ENCODE data around the gene SMNDC1.

The SMNDC1 gene

GRCh38 chr10:110260746-110261477 is 43.8 kb downstream of the SMNDC1 start:
- TF ChIP-seq CTCF (IDR thresholded peaks at IDR 0.05; ENCODE audit: low read depth, low read length, poor library complexity, severe bottlenecking) (no peak), EZH2phosphoT487 (IDR thresholded peaks at IDR 0.05; ENCODE audit: borderline replicate concordance, low read length) (no peak)
- no peaks in the 10 kb centered on the region for H3K4me1 ChIP-seq (ENCODE audit: control insufficient read depth, low read length)
- no peaks in the 10 kb centered on the region for H3K9me3 ChIP-seq (ENCODE audit: control insufficient read depth, insufficient read depth, low read length)
- no peak overlapping the region for H3K4me2 ChIP-seq (ENCODE audit: low read length)
- no peak overlapping the region for H3K27ac ChIP-seq (ENCODE audit: low read depth, low read length)
- H3K9me2 ChIP-seq (replicated peaks; ENCODE audit: control insufficient read depth, low read length), result no peaks in the 10 kb centered on the region
- H3K27me3 ChIP-seq (ENCODE audit: control insufficient read depth, low read length), result no peaks in the 10 kb centered on the region
- H3K36me3 ChIP-seq (ENCODE audit: control insufficient read depth, low read length), result no peaks in the 10 kb centered on the region
- no peaks in the 10 kb centered on the region for H3F3A ChIP-seq (ENCODE audit: control insufficient read depth, insufficient read depth)
- H4K20me1 ChIP-seq (ENCODE audit: control insufficient read depth, insufficient read depth, low read depth, low read length), result no peaks in the 10 kb centered on the region
- no peaks in the 10 kb centered on the region for H3K79me2 ChIP-seq (ENCODE audit: control insufficient read depth, low read length)
- no peak overlapping the region for H3K4me3 ChIP-seq (ENCODE audit: low read length)

DNA sequence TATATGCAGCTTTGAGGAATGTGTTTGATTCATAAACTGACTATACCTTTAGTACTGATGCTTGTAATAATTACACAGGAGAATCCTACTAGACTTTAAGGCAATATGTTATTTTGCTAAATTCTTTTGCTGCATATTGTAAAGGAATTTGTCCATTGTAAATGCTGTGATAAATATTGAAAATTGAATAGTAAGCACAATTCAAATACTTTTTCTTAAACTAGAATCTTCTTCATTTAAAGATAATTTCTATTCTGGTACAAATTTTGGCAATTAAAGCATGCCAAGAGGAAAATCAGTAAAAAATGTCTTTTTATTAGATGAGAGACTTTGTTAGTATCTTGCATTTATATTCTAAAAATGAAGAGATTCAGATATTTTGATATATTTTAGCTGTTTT is 45.4 kb downstream of the SMNDC1 start:
- TF ChIP-seq CTCF (IDR thresholded peaks at IDR 0.05; ENCODE audit: low read depth, low read length, poor library complexity, severe bottlenecking) (no peak), EZH2phosphoT487 (IDR thresholded peaks at IDR 0.05; ENCODE audit: borderline replicate concordance, low read length) (no peak)
- no peak overlapping the region for H3K4me2 ChIP-seq (ENCODE audit: low read length)

GRCh38 chr10:110258542-110258941 is 46.2 kb downstream of the SMNDC1 start:
- Histone ChIP-seq H3K79me2 (ENCODE audit: control insufficient read depth, low read length) (no peaks in the 10 kb centered on the region), H4K20me1 (ENCODE audit: control insufficient read depth, insufficient read depth, low read depth, low read length) (no peaks in the 10 kb centered on the region), H3F3A (ENCODE audit: control insufficient read depth, insufficient read depth) (no peaks in the 10 kb centered on the region), H3K27ac (ENCODE audit: low read depth, low read length) (no peak overlapping the region), H3K9me3 (ENCODE audit: control insufficient read depth, insufficient read depth, low read length) (no peaks in the 10 kb centered on the region), H3K4me1 (ENCODE audit: control insufficient read depth, low read length) (no peaks in the 10 kb centered on the region), H3K4me2 (ENCODE audit: low read length) (no peak overlapping the region), H3K9me2 (replicated peaks; ENCODE audit: control insufficient read depth, low read length) (no peaks in the 10 kb centered on the region), H3K4me3 (ENCODE audit: low read length) (no peak overlapping the region), H3K27me3 (ENCODE audit: control insufficient read depth, low read length) (no peaks in the 10 kb centered on the region), H3K36me3 (ENCODE audit: control insufficient read depth, low read length) (no peaks in the 10 kb centered on the region)
- no peak for TF ChIP-seq EZH2phosphoT487 (IDR thresholded peaks at IDR 0.05; ENCODE audit: borderline replicate concordance, low read length)
- TF ChIP-seq CTCF (IDR thresholded peaks at IDR 0.05; ENCODE audit: low read depth, low read length, poor library complexity, severe bottlenecking), result no peak

More for the DNA sequence above, 45.4 kb downstream of the SMNDC1 start:
- Histone ChIP-seq H3K36me3 (ENCODE audit: control insufficient read depth, low read length) (no peaks in the 10 kb centered on the region), H3K27ac (ENCODE audit: low read depth, low read length) (no peak overlapping the region), H3K9me3 (ENCODE audit: control insufficient read depth, insufficient read depth, low read length) (no peaks in the 10 kb centered on the region), H3K79me2 (ENCODE audit: control insufficient read depth, low read length) (no peaks in the 10 kb centered on the region), H3K4me3 (ENCODE audit: low read length) (no peak overlapping the region), H4K20me1 (ENCODE audit: control insufficient read depth, insufficient read depth, low read depth, low read length) (no peaks in the 10 kb centered on the region), H3K9me2 (replicated peaks; ENCODE audit: control insufficient read depth, low read length) (no peaks in the 10 kb centered on the region), H3F3A (ENCODE audit: control insufficient read depth, insufficient read depth) (no peaks in the 10 kb centered on the region), H3K4me1 (ENCODE audit: control insufficient read depth, low read length) (no peaks in the 10 kb centered on the region), H3K27me3 (ENCODE audit: control insufficient read depth, low read length) (no peaks in the 10 kb centered on the region)
